DMS53 (cell line): ENCODE measurements around the gene TXNDC9.
"Not testable (repeated sequence)": the region's sequence is repeated elsewhere in the genome, so short reads cannot be mapped to it uniquely, and the experiment has no call there.

Experiments
- DNase-seq: peaks from one replicate; lab custom pipeline; 2025; lab: John Stamatoyannopoulos, UW

TXNDC9 gene, protein sequence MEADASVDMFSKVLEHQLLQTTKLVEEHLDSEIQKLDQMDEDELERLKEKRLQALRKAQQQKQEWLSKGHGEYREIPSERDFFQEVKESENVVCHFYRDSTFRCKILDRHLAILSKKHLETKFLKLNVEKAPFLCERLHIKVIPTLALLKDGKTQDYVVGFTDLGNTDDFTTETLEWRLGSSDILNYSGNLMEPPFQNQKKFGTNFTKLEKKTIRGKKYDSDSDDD

GRCh38 chr2:99335911-99336803, at the start of gene TXNDC9:
Gene TXNDC9 (minus strand): TSS chr2:99336333. CDS start chr2:99333210, 3,123 bp downstream.
- DNase-seq: peak; percentile 100

- no peak for DNase-seq
Observed at GRCh38 chr2:99382143-99382542, 46.0 kb upstream of the TXNDC9 start.

GRCh38 chr2:99380376-99381010, 44.4 kb upstream of the TXNDC9 start:
- DNase-seq: no peak

DNA sequence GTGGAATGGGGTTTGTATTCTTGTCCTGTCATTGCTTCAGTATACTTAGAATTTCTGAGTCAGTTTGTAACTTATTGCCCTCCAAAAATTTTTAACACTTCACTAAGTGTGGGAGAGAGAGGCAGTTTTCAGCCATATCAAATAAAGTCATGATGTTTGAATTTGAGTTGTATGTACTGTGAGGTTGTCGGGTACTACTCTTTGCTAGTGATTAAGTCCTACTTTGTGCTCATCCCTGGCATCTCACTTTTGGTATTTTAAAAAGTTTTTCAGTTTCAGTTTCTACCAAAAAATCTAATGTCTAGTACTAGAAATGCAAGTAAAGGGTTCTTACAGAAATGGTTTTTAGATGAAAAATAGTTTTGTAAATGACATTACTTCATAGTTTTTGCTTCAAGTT, 41.7 kb upstream of the TXNDC9 start:
- DNase-seq: no peak

DNA sequence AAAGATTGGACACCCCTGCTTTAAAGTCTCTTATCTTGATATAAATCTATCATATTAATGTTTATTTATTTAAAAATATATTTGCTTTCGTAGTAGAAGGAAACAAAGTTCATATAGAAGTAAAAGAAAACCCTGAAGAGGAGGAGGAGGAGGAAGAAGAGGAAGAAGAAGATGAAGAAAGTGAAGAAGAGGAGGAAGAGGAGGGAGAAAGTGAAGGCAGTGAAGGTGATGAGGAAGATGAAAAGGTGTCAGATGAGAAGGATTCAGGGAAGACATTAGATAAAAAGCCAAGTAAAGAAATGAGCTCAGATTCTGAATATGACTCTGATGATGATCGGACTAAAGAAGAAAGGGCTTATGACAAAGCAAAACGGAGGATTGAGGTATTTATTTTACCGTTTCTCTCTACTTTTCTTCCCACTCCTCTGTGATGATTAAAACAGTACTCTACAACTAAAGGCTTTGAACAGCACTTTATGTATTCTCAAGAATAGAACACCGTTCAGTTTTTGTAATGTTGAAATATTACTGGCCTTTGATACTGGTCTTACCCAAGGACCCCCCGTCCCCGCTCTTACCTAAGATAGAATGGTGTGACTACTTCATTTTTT, 40.2 kb upstream of the TXNDC9 start:
- no peak for DNase-seq

DNA sequence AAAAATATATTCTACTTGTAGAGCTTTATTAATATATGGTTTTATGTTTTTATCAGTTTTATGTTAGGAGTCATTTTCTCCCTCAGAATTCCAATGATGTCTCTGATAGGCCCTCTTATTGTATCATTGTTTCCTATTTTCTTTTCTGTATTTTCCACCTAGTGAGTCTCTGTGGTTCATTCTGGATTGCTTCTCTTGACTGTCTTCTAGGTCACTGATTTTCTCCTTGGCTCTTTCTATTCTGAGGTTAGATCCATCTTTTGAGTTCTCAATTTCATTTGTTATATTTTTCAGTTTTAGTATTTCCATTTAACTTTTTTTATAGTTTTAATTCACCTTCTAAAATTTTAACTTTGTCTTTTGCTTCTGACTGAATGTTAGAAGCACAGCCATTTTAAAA, 38.6 kb upstream of the TXNDC9 start:
- no peak for DNase-seq

GRCh38 chr2:99373144-99373543, 37.0 kb upstream of the TXNDC9 start:
- DNase-seq: no peak

DNA sequence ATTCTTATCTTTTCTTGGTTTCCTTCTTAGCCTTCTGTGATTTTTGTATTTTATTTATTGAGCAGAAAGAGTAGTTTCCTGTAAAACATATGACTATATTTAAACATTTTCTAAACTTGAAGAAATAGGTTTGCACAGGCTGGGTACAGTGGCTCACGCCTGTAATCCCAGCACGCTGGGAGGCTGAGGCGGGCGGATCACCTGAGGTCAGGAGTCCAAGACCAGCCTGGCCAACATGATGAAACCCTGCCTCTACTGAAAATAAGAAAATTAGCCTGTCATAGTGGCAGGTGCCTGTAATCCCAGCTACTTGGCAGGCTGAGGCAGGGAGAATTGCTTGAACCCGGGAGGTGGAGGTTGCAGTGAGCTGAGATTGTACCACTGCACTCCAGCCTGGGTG, 32.7 kb upstream of the TXNDC9 start:
- not testable (repeated sequence) for DNase-seq

DNA sequence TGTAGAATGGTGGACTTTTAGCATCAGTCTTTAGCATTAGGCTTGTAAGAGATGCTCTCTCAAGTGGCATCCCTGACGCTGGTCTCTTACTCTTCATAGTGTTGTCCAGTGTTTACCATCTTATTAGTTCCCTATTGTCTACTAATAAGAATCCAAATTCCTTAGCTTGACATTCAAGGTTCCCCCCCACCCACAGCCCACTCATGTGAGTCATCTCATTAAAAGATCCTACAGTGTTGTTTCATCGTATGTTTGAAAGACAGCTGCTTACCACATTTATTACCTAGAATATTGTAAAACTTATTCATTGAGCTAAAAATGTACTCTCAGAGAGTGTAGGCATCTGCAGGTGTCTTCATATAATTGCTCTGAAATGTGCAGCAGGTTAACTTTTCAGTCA, 29.5 kb upstream of the TXNDC9 start:
- DNase-seq: no peak

- no peak for DNase-seq
Observed at GRCh38 chr2:99356853-99357252, 20.7 kb upstream of the TXNDC9 start.

DNA sequence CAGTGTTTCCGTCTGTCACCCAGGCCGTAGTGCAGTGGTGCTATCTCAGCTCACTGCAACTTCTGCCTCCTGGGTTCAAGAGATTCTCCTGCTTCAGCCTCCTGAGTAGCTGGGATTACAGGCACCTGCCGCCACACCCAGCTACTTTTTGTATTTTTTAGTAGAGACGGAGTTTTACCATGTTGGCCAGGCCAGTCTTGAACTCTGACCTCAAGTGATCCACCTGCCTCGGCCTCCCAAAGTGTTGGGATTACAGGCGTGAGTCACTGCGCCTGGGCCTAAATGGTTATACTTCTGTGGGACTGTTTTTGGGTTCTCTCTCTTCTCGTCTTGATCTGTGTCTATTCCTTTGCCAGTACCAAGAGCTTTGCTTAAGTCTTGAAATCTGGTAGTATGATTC, 18.7 kb upstream of the TXNDC9 start:
- not testable (repeated sequence) for DNase-seq

- no peak for DNase-seq
Observed at GRCh38 chr2:99354070-99354469, 17.9 kb upstream of the TXNDC9 start.

DNA sequence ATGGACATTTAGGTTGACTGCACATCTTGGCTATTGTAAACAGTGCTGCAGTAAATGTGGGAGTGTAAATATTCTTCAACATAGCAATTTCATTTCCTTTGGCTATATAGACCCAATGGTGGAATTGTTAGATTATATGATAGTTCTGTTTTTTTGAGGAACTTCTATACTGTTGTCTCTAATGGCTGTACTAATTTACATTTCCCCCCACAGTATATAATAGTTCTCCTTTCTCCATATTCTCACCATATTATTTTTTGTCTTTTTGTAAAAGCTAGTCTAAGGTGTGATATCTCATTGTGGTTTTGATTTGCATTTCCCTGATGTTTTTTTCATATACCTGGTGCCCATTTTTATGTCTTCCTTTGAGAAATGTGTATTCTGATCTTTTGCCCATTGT, 14.1 kb upstream of the TXNDC9 start:
- no peak for DNase-seq

DNA sequence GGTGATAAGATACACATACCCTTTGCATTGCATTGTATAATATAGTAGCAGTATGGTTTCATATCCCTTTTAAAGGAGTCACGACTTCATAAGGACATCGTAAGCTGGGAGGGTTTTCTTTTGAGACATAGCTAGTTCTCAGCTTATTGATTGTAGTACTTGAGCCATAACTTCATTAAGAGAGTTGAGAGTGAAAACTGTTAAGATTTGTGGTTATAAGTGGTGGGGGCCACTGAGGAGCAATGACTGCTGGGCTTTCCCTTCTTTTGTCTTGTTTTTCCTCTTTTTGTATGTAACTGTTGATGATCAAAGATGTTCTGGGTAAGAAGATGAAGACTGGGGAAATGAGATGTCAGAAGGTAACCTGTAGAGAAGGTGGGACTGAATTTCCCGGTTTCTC, 12.0 kb upstream of the TXNDC9 start:
- DNase-seq: no peak

GRCh38 chr2:99346218-99346617, 10.1 kb upstream of the TXNDC9 start:
- DNase-seq: no peak

GRCh38 chr2:99345446-99345845, 9.3 kb upstream of the TXNDC9 start:
- not testable (repeated sequence) for DNase-seq

GRCh38 chr2:99342536-99342935, 6.4 kb upstream of the TXNDC9 start:
- no peak for DNase-seq

DNA sequence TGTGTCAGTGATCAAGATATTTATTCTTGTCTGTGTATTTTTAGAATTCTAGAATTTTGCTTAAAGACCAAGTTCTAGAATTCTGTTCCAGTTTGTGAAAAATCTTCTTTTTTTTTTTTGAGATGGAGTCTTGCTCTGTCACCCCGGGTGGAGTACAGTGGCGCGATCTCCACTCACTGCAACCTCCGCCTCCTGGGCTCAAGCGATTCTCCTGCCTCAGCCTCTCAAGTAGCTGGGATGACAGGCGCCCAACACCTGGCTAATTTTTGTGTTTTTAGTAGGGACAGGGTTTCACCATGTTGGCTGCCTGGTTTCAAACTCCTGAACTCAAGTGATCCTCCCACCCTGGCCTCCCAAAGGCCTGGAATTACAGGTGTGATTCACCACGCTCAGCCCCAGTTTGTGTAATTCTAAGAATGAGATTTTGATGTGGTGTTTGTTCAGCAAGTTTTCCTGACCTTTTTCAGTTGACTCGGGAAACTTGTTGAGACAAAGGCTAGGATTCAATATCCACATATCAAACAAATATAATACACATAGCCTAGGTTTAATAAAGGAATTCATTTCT, 4.6 kb upstream of the TXNDC9 start:
- DNase-seq: no peak

DNA sequence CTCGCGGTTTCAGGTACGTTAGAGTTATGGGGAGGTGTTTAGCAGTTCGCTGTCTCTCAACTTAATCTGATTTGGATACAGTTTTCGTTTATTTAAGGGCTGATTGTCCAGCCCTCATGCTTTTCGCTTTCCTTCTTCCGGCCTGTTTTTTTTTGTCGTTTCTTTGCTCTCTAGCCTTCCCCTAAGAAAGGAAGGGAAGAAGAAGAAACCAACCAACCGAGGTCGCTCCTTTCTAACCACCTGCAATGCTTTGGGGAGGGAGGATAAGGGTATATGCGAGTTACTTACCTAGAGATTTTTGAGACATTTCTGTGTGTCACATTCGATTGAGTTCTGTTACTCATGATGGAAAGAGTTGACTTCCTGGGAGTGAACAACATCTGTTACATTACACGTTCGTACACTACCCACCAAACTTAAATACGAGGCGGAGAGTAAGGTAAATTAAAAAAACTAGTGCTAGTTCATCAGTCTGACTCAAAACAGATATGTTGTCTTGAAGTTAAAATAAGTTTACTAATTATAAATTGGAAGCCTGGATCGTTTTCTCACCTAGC, 2.0 kb upstream of the TXNDC9 start:
- peak; percentile 75 for DNase-seq

GRCh38 chr2:99337113-99338028, 1.2 kb upstream of the TXNDC9 start, which contains the start of gene EIF5B:
Gene EIF5B (plus strand): TSS chr2:99337389. CDS start chr2:99337555, 166 bp downstream.
- DNase-seq: peak; percentile 100

GRCh38 chr2:99336804-99337112, 625 bp upstream of the TXNDC9 start:
- no peak for DNase-seq
